ENCODE data around the gene ARL14.

DNA sequence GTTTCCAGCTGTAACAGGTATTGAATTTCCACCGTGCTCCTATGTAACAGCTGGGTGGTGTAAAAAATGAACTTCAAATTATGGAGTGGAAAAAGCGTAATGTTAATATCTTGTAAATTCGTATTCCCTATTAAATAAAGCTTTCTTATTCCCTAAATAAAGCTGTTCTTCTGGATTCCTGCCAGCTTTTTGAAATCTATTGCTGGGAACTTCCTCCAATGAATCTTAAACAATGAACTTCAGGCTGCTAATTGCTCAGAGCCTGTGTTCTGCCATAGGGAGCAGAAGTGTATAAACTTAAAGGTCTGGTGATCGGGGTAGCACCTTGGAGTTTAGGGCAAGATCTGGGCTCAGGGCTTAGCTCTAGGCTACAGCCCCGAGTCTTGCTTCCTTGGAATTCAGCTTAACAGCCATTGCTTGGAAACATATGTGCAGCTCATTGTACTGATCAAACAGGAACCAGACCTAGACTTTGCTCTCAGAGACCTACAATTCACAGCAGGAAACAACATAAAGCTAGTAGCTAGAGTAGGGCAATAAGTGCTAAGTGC, 1.4 kb downstream of the ARL14 start:
- no peak for TF ChIP-seq NFIC (IDR thresholded peaks at IDR 0.05; ENCODE audit: low read length)
- no peak for TF ChIP-seq ZFP62 (CRISPR knock-in tag; IDR thresholded peaks at IDR 0.05)
- TF ChIP-seq MXD4 (CRISPR knock-in tag; IDR thresholded peaks at IDR 0.05), result no peak
- no peak for TF ChIP-seq SMARCE1 (IDR thresholded peaks at IDR 0.05; ENCODE audit: borderline replicate concordance)
- TF ChIP-seq ARID2 (CRISPR knock-in tag; IDR thresholded peaks at IDR 0.05; ENCODE audit: borderline replicate concordance), result no peak
- no peak for TF ChIP-seq ZNF558 (CRISPR knock-in tag; IDR thresholded peaks at IDR 0.05; ENCODE audit: borderline replicate concordance)
- TF ChIP-seq, protein P1, sequence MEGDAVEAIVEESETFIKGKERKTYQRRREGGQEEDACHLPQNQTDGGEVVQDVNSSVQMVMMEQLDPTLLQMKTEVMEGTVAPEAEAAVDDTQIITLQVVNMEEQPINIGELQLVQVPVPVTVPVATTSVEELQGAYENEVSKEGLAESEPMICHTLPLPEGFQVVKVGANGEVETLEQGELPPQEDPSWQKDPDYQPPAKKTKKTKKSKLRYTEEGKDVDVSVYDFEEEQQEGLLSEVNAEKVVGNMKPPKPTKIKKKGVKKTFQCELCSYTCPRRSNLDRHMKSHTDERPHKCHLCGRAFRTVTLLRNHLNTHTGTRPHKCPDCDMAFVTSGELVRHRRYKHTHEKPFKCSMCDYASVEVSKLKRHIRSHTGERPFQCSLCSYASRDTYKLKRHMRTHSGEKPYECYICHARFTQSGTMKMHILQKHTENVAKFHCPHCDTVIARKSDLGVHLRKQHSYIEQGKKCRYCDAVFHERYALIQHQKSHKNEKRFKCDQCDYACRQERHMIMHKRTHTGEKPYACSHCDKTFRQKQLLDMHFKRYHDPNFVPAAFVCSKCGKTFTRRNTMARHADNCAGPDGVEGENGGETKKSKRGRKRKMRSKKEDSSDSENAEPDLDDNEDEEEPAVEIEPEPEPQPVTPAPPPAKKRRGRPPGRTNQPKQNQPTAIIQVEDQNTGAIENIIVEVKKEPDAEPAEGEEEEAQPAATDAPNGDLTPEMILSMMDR (CRISPR knock-in tag; IDR thresholded peaks at IDR 0.05), result no peak
- no peak for TF ChIP-seq ARHGAP35 (CRISPR knock-in tag; IDR thresholded peaks at IDR 0.05; ENCODE audit: borderline replicate concordance)
- TF ChIP-seq HDAC2 (CRISPR knock-in tag; IDR thresholded peaks at IDR 0.05), result no peak
- TF ChIP-seq, protein P2, sequence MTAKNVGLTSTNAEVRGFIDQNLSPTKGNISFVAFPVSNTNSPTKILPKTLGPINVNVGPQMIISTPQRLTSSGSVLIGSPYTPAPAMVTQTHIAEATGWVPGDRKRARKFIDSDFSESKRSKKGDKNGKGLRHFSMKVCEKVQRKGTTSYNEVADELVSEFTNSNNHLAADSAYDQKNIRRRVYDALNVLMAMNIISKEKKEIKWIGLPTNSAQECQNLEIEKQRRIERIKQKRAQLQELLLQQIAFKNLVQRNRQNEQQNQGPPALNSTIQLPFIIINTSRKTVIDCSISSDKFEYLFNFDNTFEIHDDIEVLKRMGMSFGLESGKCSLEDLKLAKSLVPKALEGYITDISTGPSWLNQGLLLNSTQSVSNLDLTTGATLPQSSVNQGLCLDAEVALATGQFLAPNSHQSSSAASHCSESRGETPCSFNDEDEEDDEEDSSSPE (CRISPR knock-in tag; IDR thresholded peaks at IDR 0.05), result no peak
- TF ChIP-seq SUZ12 (IDR thresholded peaks at IDR 0.05; ENCODE audit: low read depth, low read length), result no peak
